Fibroblast of the aortic adventitia (primary cell): ENCODE measurements around the gene SPTLC3. TPM values are rescaled to one million over a fixed set of nuclear protein-coding genes. Genes with fewer than 3 reads are reported as not detected.

Experiments
- DNase-seq: peaks from one replicate; pipeline ENCODE4 v3.0.0-alpha.2; 2010; ENCODE audit warnings: low read depth
- H3K4me3 ChIP-seq: 2 replicates; pipeline ENCODE4 v1.5.1; 2011; ENCODE audit warnings: low read depth, mild to moderate bottlenecking, control low read depth, low read length, moderate library complexity
- total RNA-seq: library from RNA; depleted of rRNA; stranded (reverse); fragments of >200 nt; gene quantifications from 2 replicates; pipeline ENCODE4 v1.2.3, GENCODE V29; 2012; ENCODE audit warnings: low replicate concordance
- TF ChIP-seq, protein P1 (sequence below): IDR thresholded peaks from 2 replicates; pipeline ENCODE4 v1.5.1; 2011; ENCODE audit warnings: mild to moderate bottlenecking, low read length, control low read depth, inconsistent platforms; ENCODE audit not compliant: insufficient read depth

SPTLC3 gene
- total RNA-seq, 1 donor, result 30.6 TPM

- H3K4me3 ChIP-seq, result no peak overlapping the region
- DNase-seq, result peak; percentile 80
- TF ChIP-seq, protein P1, sequence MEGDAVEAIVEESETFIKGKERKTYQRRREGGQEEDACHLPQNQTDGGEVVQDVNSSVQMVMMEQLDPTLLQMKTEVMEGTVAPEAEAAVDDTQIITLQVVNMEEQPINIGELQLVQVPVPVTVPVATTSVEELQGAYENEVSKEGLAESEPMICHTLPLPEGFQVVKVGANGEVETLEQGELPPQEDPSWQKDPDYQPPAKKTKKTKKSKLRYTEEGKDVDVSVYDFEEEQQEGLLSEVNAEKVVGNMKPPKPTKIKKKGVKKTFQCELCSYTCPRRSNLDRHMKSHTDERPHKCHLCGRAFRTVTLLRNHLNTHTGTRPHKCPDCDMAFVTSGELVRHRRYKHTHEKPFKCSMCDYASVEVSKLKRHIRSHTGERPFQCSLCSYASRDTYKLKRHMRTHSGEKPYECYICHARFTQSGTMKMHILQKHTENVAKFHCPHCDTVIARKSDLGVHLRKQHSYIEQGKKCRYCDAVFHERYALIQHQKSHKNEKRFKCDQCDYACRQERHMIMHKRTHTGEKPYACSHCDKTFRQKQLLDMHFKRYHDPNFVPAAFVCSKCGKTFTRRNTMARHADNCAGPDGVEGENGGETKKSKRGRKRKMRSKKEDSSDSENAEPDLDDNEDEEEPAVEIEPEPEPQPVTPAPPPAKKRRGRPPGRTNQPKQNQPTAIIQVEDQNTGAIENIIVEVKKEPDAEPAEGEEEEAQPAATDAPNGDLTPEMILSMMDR, result no peak
Observed at GRCh38 chr20:12984069-12984765, 24.6 kb upstream of the SPTLC3 start.

GRCh38 chr20:12984863-12985262, 23.9 kb upstream of the SPTLC3 start:
- no peak for DNase-seq
- TF ChIP-seq, protein P1, result no peak
- H3K4me3 ChIP-seq, result no peak overlapping the region

GRCh38 chr20:12987261-12987660, 21.5 kb upstream of the SPTLC3 start:
- TF ChIP-seq, protein P1, result no peak
- H3K4me3 ChIP-seq, result no peak overlapping the region
- no peak for DNase-seq

- H3K4me3 ChIP-seq, result no peak overlapping the region
- DNase-seq, result no peak
- TF ChIP-seq, protein P1, result no peak
Observed at GRCh38 chr20:12989586-12990115, 19.1 kb upstream of the SPTLC3 start.

- TF ChIP-seq, protein P1, result no peak
- no peak for DNase-seq
Observed at GRCh38 chr20:12997128-12997655, 11.6 kb upstream of the SPTLC3 start.

GRCh38 chr20:12998046-12998445, 10.7 kb upstream of the SPTLC3 start:
- DNase-seq, result no peak

More at GRCh38 chr20:12997128-12997655, 11.6 kb upstream of the SPTLC3 start:
- H3K4me3 ChIP-seq, result no peak overlapping the region

More at GRCh38 chr20:12998046-12998445, 10.7 kb upstream of the SPTLC3 start:
- TF ChIP-seq, protein P1, result no peak
- H3K4me3 ChIP-seq, result no peak overlapping the region
